HCT116 (cell line): ENCODE measurements around the gene PROSER2.

Source experiments
- CBX3 ChIP-seq: IDR thresholded peaks from 2 replicates; pipeline ENCODE4 v1.6.1; 2012; ENCODE audit warnings: low read depth
- EZH2 ChIP-seq: fragments of 200-600 bp; sonication (generic); IDR thresholded peaks from 2 replicates; pipeline ENCODE4 v1.6.1; 2017; ENCODE audit warnings: antibody characterized with exemption, mixed run types
- EZH2phosphoT487 ChIP-seq: fragments of 200-600 bp; IDR thresholded peaks from 2 replicates; pipeline ENCODE4 v1.6.1; 2018; ENCODE audit warnings: antibody characterized with exemption, borderline replicate concordance
- JUND ChIP-seq: IDR thresholded peaks from 2 replicates; pipeline ENCODE4 v1.6.1; 2012
- POLR2A ChIP-seq: IDR thresholded peaks from 2 replicates; pipeline ENCODE4 v1.7.0; 2011; ENCODE audit warnings: borderline replicate concordance; ENCODE audit not compliant: insufficient read depth, insufficient read length; ENCODE audit errors: extremely low read depth
- POLR2AphosphoS5 ChIP-seq: IDR thresholded peaks from 2 replicates; pipeline ENCODE4 v1.6.1; 2011; ENCODE audit warnings: mild to moderate bottlenecking, low read depth, low read length, moderate library complexity
- SP1 ChIP-seq: IDR thresholded peaks from 2 replicates; pipeline ENCODE4 v1.6.1; 2012; ENCODE audit warnings: low read depth
- ZFX ChIP-seq: fragments of 450-650 bp; IDR thresholded peaks from 2 replicates; pipeline ENCODE4 v1.6.1; 2017
- ZNF274 ChIP-seq: fragments of 200-500 bp; sonication (Bioruptor generic); IDR thresholded peaks from 2 replicates; pipeline ENCODE4 v1.6.1; 2014; ENCODE audit warnings: mild to moderate bottlenecking, low read depth, low read length, inconsistent platforms
- TF ChIP-seq, protein P1 (sequence below), 3 experiments: fragments of 200-600 bp in 1 of 3; sonication (generic) in 1 of 3; IDR thresholded peaks in 2 of 3; conservative IDR thresholded peaks in 1 of 3; 2 replicates each; pipeline ENCODE4 v1.5.1; 2012 to 2017; ENCODE audit warnings: low read depth in 2 of 3, low read length in 2 of 3, antibody characterized with exemption in 1 of 3, borderline replicate concordance in 1 of 3, control low read depth in 1 of 3, mild to moderate bottlenecking in 1 of 3, mixed read lengths in 1 of 3, mixed run types in 1 of 3, moderate library complexity in 1 of 3; ENCODE audit not compliant: insufficient read depth in 1 of 3
- TF ChIP-seq, protein P2 (sequence below): IDR thresholded peaks from 2 replicates; pipeline ENCODE4 v1.6.1; 2012
- TF ChIP-seq, protein P3 (sequence below): IDR thresholded peaks from 2 replicates; pipeline ENCODE4 v1.6.1; 2012; ENCODE audit warnings: low read depth

DNA sequence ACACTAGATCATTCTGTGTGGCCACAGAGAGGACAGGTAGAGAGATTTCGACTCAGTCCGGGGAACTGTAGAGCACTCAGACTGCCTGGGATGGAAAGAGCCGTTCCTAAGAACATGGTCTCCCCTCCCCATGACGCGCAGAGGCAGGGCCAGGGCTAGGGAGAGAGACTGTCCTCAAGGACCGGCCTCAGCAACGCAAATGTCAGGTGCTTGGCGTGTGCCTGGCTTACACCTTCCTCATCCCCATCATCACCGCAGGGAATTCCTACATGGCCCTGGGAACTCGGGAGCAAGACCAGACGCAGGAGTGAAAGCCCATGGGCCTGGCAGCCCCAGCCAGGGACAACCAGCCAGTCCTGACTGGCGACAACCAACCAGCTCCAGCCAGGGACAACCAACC lies 55.6 kb downstream of the PROSER2 start:
- TF ChIP-seq, protein P1, sequence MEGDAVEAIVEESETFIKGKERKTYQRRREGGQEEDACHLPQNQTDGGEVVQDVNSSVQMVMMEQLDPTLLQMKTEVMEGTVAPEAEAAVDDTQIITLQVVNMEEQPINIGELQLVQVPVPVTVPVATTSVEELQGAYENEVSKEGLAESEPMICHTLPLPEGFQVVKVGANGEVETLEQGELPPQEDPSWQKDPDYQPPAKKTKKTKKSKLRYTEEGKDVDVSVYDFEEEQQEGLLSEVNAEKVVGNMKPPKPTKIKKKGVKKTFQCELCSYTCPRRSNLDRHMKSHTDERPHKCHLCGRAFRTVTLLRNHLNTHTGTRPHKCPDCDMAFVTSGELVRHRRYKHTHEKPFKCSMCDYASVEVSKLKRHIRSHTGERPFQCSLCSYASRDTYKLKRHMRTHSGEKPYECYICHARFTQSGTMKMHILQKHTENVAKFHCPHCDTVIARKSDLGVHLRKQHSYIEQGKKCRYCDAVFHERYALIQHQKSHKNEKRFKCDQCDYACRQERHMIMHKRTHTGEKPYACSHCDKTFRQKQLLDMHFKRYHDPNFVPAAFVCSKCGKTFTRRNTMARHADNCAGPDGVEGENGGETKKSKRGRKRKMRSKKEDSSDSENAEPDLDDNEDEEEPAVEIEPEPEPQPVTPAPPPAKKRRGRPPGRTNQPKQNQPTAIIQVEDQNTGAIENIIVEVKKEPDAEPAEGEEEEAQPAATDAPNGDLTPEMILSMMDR (IDR thresholded peaks at IDR 0.05 in 2 of 3, conservative IDR thresholded peaks at IDR 0.05 in 1 of 3; ENCODE audit: borderline replicate concordance in 1 of 3, insufficient read depth in 1 of 3, low read depth in 2 of 3, low read length in 2 of 3): no peak
- TF ChIP-seq, protein P2, sequence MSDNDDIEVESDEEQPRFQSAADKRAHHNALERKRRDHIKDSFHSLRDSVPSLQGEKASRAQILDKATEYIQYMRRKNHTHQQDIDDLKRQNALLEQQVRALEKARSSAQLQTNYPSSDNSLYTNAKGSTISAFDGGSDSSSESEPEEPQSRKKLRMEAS: no peak
- TF ChIP-seq EZH2phosphoT487 (no peak), POLR2A (no peak), EZH2 (no peak), ZFX (no peak), POLR2AphosphoS5 (no peak), ZNF274 (no peak), CBX3 (no peak), JUND (no peak), SP1 (no peak)
- TF ChIP-seq, protein P3, sequence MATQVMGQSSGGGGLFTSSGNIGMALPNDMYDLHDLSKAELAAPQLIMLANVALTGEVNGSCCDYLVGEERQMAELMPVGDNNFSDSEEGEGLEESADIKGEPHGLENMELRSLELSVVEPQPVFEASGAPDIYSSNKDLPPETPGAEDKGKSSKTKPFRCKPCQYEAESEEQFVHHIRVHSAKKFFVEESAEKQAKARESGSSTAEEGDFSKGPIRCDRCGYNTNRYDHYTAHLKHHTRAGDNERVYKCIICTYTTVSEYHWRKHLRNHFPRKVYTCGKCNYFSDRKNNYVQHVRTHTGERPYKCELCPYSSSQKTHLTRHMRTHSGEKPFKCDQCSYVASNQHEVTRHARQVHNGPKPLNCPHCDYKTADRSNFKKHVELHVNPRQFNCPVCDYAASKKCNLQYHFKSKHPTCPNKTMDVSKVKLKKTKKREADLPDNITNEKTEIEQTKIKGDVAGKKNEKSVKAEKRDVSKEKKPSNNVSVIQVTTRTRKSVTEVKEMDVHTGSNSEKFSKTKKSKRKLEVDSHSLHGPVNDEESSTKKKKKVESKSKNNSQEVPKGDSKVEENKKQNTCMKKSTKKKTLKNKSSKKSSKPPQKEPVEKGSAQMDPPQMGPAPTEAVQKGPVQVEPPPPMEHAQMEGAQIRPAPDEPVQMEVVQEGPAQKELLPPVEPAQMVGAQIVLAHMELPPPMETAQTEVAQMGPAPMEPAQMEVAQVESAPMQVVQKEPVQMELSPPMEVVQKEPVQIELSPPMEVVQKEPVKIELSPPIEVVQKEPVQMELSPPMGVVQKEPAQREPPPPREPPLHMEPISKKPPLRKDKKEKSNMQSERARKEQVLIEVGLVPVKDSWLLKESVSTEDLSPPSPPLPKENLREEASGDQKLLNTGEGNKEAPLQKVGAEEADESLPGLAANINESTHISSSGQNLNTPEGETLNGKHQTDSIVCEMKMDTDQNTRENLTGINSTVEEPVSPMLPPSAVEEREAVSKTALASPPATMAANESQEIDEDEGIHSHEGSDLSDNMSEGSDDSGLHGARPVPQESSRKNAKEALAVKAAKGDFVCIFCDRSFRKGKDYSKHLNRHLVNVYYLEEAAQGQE: no peak
